Stomach (tissue), 4 donors: ENCODE measurements around the gene PSPN.
"Not testable (repeated sequence)": the region's sequence is repeated elsewhere in the genome, so short reads cannot be mapped to it uniquely, and the experiment has no call there.

Experiments
- CTCF ChIP-seq, 7 experiments: fragments of 450-650 bp in 4 of 7; fragments of 200-600 bp in 3 of 7; sonication (generic) in 3 of 7; IDR thresholded peaks; one replicate each; pipeline ENCODE4 v1.5.1; 2016 to 2019; ENCODE audit warnings: antibody characterized with exemption in 7 of 7, control low read depth in 2 of 7, mild to moderate bottlenecking in 1 of 7
- POLR2A ChIP-seq, 4 donors: fragments of 450-650 bp; IDR thresholded peaks; one replicate each; pipeline ENCODE4 v1.6.1; 2016; ENCODE audit warnings: antibody characterized with exemption in 4 of 4, control low read depth in 2 of 4, mild to moderate bottlenecking in 1 of 4, moderate library complexity in 1 of 4
- POLR2AphosphoS5 ChIP-seq, 3 donors: sonication (generic); formaldehyde crosslinking; IDR thresholded peaks; one replicate each; pipeline ENCODE4 v1.6.1; 2016; ENCODE audit warnings: antibody characterized with exemption in 3 of 3

DNA sequence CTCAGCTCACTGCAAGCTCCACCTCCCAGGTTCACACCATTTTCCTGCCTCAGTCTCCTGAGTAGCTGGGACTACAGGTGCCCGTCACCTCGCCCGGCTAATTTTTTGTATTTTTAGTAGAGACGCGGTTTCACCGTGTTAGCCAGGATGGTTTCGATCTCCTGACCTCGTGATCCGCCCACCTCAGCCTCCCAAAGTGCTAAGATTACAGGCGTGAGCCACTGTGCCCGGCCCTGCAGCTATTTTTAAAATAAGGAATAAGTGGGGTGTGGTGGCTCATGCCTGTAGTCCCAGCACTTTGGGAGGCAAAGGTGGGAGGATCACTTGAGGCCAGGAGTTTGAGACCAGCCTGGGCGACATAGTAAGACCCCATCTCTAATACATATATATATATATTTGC is 15.3 kb downstream of the PSPN start:
- not testable (repeated sequence) for TF ChIP-seq CTCF, POLR2AphosphoS5, POLR2A (IDR thresholded peaks at IDR 0.05)
